Measurements from ENCODE around the gene TSHZ2.

The TSHZ2 gene

DNA sequence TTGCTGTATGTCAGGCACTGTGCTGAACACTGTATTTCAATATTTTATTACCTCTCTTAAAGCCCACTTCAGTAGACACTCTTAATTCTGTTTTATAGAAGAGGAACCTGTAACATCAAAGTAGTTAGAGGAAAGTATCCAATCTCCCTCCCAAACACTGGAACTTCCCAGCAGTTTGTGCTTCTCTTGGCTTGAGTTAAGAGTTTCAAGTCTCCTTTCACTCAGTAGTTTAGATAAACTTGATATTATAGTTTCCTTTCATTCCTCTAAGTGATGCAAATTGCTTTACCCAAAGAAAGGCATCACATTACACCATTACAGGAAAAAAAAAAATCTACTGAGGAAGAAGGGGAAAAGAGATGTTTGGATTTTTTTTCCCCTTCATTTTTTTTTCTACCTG lies 164.3 kb downstream of the TSHZ2 start:
- no peak for DNase-seq

DNA sequence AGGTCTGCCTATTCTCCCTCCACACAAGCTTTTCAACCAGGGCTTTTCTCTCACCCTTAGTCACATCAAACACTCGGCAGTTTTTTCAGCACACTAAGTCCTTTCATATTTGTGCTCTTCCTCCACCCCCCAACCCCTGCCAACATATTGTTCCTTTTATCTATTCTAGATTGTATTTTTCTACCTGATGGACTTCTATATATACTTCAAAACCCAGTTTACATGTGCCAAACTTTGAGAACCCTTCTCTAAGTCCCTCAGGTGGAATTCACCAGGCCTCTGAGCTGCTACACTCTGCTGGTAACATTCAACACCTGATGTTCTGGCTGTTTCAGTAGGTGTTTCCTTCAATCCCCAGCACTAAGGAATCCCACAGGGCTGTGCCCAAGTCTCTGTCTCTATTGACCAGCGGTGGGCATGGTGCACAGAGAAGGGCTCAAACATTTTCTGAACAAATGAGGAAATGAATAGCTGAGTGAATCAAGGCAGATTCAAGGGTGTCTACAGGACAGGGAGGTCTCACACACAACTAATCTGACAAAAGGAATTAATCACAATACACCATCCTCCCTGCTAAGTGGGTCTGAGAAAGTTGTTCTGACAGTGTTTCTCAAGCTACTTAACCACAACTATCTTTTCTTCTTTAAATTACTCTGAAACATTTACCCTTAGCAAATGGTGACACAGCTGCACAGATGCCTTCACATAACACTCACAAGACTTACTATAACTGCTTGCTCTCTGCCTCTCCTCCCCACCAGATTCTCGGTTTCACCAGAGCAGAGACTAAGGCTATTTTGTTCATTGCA lies 166.5 kb downstream of the TSHZ2 start:
- DNase-seq: no peak

DNA sequence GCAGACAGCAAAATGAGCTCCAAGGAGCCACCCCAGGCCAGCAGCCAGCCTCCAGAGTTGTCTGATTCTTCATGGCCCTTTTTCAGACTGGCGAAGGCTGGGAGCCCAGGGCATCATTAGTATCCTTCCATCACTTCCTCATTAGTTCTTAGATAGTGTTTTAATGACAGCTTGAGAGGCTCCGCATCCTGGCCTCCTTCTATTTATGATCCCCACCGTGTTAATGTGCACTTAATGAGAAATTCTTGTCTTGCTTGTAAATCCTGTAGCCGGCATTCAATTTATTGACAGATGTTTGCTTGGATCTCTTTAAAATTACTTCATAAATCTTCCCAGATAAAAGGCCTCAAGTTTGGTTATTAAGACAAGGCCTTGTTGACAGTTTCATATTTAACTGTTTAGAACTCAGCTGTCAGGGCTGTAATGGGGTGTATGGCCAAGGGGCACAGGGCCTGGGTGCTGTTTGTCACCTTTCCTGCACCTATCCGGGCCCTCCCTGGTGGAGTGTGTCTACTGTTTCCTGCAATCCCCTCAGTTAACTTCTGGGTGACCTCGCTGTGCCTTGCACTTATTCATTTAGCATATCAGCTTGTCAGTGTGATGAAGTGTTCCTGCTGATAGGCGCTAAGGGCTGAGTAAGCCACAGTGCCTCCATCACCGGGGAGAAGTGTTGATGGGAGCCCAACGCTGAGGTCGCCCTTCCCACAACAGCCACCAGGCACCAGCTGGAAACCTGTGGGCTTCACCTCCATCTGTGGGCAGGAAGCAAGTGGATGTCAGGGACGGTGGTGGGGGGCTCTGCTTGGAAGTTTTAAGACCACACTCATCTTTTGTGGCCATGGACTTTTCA lies 169.3 kb downstream of the TSHZ2 start:
- DNase-seq: no peak

DNA sequence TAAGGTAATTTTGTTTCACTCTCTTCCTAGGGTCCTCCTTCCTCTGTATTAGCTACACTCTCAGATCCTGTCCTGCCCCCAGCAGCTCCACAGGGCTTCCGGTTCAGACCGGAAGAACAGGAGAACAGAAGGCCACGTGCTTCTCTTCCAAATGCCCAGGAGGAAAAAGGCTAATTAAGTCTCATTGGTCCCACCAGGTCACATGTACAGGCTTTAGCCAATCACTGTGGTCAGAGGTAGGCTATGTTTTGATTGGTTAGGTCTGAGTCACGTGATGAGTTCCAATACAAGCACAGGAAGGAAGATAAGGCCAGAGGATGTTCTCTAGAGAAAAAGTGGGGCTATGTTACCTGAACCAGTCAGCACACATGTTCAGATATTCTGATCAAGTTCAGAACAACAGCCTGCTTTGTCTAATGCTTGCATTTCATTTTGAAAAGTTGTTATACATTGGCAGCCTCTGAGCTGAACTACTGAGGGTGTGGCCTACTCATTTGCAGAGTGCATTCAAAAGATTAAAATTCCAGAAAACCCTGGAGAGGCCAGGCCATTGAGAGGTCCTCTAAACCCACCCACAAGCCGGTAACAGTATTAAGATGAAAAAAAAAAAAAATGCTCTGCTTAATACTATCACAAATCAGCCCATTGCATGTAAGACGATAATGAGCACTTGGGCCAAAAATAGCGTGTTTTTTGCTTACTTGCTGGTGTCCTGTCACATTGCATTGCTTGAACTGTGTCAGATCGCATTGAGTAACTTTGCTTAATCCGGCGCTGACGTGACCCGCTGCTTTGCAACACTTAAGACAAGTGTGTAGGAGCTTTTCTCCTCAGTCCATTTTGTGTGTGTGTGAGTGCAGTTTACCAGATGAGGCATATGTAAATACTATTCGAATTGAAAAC lies 170.3 kb downstream of the TSHZ2 start:
- peak; percentile 36 for DNase-seq

DNA sequence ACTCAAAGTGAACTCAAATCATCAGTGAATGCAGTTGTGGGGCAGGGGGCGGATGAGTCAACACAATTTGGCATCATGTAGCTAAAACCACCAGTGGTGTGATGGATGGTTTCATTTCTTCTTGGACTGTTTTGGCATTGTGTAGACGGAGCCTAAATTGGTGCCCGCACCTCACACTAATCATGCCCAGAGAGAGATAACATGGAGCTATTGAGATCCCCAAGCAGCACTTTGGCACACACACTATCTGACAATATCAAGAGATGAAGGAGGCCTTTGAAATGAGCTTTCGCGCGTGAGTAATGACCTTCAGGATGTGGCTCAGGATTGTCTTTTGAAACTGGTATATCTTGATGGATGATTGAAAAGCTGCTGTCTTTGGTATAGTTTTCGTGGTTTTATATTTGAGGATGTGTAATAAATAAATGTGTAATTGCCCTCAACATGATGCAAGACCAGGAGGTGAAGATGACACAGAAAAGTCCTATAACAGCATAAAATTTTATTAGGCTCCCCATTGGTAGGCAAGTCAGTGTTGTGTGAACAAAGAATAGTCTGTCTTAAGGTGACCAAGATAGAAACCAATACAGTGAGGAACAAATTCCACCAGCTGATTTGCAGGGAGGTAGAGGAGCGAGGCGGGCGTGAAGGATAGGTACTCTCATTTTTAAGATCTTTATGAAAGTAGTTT lies 174.2 kb downstream of the TSHZ2 start:
- DNase-seq: no peak

DNA sequence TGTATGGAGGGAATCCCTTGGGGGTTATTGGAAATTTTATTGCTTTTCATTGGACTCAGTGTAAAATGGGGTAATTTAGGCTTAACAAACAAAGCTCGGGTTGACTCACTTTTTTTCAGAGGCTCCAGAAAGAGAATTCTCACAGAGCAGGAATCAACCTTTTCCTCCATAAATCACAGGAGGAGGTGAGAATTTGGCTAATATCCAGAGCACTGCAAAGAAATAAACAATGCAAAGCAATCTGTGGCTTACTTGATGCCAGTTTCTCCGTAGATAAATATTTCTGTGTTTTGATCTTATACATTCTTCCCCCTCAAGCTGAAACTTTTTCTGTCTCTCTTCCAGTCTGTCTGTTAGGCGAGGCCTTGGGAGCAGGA lies 176.6 kb downstream of the TSHZ2 start:
- no peak for DNase-seq

DNA sequence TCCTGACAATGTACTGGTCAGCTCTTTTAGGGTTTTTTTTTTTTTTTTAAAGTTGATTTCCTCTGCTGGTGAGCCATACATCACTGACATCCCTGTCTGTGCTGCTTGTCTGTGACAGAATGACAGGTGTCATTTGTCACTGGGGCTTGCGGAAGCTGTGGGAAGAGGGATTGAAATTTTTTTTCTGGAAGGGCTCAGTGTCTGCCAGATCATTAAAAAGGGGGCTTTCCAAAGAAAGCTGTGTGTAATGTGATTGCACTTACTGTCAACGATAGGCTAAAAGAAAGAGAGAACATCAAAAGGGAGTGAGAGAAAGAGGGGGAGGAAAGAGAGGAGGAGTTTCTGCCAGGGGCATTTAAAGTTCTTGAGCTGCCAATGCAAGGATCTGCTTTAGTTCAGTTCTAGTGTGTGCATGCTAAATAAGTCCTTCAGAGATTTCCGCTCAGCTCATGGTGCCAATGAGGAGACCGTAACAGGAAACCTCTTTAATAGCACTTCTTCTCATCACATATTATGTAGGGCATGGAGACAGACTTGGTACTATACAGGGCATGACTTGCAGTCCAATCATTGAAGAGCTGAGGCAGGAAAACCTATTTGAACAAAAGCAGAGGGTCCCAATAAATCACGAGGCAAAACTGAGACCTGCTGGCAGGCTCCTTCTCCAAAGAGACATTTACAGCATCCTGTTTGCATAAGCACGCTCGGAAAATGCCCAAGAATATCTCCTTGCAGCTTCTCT lies 177.2 kb downstream of the TSHZ2 start:
- DNase-seq: no peak

DNA sequence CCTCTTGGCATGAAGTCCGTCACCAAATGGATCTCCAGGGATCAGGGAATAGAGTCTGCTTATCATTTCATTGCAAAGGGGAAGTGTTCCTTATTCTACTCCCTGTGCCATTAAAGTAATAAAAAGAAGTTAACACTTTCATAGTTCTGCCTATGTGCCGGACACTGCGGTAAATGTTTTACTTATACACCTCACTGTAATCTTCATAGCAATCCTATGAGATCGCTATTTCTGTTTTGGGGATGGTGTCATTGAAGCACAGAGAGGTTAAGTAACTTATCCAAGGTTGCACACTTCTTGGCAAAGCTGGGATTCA lies 177.7 kb downstream of the TSHZ2 start:
- DNase-seq: no peak

DNA sequence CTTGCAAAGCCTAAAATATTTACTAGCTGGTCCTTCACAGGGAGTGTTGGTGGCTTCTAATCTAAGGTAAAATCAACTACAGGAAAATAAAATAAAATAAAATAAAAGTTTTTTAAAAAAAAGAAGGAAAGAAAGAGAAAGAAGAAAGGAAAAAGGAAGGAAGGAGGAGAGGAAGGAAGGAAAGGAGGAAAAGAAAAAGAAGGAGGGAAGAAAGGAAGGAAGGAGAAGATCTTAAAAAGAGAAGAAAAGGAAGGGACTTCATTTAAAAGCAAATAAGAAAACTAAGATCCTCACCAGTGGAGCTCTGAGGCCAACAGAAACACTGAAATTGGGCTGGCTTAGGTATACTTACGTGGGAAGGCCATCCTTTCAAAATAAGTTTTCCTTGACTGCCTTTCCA lies 178.4 kb downstream of the TSHZ2 start:
- no peak for DNase-seq

DNA sequence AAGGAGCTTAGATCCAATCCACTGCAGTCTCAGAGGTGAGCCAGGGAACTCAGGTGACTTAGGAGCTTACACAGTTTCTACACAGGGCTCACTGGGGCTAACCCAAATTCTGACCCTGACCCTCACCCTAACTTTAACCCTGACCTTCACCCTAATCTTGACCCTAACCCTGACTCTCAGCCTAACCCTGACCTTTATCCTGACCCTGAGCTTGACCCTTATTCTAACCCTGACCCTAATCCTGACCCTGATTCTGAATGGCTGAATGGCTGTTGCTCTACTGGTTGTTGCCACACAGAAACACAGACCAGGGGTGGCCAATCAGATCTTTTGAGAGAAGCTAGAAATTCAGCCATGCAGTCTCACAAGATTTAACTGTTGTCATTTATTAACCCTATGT lies 180.1 kb downstream of the TSHZ2 start:
- DNase-seq: no peak

DNA sequence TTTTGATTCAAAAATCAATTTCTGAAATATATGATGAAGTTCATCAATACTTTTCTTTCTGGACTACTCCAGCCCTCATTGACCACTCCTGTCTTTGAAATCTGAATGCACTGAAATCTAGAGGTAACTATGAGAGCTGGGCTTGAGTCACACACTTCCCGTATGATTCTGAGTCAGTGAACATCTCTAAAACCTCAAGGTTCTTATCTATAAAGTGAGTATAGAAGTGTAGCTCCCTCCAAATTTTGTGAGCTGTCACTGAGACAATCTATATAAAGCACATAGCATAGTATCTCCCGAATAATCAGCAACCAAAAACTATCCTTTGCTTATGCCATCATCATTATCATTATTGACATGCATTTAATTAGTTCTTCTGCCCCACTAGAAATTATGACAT lies 182.4 kb downstream of the TSHZ2 start:
- no peak for DNase-seq

DNA sequence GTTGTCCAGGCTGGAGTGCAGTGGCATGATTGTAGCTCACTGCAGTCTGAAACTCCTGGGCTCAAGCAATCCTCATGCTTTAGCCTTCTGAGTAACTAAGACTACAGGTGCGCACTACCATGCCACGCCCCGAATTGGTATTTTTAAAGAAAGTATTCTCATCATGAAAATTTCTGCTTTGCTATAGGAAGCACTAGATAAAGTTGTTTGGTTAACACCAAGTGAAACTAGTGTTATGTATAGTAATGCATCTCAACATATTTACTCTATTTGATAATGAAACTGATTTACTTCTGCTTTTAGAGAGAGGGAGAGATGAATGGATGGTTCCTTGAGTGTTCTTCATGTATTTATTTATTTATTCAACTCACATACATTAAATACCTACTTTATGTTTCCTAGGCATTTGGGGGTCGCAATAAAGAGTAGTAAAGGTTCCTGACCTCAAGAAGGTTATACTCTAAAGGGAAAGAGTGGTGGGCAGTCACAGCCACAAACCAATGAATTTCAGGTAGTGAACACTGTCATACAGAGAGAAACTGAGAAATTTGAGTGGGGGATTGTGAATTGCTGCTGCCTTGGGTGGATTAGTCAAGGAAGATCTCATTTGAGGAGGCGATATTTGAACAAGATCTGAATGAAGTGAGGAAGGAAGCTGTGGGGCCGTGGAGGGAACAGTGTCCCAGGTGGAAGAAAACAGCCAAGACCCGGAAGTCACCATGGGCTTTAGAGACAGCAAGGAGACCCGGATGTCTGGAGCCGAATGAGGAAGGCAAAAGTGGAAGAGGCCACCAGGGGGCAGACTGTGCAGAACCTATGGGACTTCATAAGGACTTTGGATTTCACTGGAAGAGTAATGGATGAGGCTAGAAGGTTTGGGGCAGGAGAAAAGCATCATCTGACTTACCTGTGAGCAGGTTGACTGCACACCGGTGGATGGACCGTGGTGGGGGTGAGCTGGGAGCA lies 185.6 kb downstream of the TSHZ2 start:
- no peak for DNase-seq

DNA sequence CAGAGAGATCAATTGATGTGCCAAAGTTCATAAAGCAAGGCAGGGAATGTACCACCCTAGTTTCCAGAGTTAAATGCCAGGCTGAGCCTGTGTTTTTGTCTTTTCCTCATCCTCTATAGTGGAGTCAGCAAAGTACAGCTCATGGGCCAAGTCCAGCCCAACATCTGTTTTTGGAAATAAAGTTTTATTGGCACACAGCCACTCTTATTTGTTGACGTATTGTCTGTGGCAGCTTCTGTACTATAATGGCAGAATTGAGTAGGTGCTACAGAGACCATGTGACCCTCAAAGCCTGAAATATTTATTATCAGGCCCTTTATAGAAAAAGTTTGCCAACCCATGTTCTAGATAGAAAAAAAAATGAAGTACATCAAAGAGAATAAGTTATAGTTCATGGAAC lies 187.0 kb downstream of the TSHZ2 start:
- no peak for DNase-seq

DNA sequence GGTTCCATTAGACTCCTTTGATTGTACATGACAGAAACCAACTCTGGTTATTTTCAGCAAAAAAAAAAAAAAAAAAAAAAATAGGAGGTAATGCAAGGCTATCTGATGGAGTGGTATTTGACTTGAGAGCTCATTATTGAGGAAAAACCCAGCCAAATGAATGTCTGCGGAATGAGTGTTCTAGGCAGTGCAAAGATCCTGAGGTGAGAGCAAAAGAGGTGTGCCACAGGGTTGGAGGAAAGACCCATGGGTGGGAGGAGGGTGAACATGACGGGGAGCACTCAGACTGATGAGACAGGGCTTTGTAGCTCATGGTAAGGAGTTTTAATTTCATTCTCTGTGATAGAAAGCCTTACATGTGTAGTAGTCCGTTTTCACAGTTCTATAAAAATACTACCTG lies 188.9 kb downstream of the TSHZ2 start:
- DNase-seq: no peak

DNA sequence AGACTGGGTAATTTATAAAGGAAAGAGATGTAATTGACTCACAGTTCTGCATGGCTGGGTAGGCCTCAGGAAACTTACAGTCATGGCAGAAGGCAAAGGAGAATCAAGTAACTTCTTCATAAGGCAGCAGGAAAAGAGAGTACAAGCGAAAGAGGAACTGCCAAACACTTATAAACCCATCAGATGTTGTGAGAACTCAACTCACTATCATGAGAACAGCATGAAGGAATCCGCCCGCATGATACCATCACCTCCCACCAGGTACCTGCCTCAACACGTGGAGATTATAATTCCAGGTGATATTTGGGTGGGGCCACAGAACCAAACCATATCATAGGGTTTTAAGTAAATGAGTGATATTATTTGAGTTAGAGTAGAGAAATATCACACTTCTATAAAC lies 189.3 kb downstream of the TSHZ2 start:
- no peak for DNase-seq

DNA sequence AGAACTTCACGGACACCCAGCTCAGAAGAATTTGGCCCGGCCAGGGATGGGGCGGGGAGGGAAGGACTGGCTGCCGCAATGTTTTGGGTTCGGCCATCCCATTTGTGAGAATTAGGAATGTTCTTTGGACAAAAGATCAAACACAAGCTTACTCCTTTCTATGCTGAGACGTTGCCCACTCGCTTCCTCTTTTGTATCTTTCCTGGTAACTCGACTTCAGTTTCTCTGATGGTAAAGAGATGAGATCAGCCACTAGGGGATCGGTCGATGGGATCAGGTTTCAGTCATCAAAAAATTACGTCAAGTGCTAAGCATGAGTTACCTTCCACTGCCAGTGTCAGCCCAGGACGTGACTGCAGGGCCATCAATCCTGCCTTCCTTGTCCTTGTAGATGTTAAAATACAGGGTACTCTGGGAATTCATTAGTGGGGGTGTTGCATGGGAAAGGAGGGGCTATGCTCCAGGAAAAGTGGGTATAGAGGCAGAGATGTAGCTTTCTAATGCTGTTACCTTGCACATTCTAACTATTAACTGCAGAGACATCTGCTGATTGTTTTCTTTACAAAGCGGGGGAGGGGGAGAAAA lies 190.2 kb downstream of the TSHZ2 start:
- DNase-seq: no peak

DNA sequence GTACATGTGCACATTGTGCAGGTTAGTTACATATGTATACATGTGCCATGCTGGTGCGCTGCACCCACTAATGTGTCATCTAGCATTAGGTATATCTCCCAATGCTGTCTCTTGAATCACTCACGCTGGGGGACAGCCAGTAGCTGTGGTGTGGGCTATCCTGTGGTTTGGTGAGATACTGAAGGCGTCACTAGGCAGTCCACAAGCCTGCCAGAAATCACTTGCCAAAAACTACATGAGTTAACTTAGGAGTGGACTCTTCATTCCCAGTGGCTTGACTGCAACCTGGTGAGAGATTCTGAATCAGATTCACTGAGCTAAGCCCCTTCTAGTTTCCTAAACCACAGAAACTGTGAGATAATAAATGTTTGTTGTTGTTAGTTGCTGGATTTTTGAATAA lies 191.3 kb downstream of the TSHZ2 start:
- no peak for DNase-seq

DNA sequence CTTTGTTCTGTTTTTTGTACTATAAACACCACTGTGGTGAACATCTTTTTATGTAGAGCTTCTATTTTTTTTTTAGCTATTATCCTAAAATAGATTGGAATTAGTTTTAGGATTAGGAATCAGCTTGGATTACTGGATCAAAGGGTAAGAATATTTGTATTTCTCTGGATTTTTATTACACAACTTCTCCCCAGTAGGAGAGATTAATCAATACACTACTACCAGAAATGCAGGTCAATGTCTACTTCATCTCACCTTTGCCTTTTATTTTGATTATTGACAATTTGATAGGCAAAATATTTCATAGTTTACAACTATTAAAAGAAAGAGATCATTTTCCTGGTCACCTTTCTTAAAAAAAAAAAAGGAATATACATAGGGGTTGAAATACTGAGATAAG lies 191.9 kb downstream of the TSHZ2 start:
- DNase-seq: no peak

DNA sequence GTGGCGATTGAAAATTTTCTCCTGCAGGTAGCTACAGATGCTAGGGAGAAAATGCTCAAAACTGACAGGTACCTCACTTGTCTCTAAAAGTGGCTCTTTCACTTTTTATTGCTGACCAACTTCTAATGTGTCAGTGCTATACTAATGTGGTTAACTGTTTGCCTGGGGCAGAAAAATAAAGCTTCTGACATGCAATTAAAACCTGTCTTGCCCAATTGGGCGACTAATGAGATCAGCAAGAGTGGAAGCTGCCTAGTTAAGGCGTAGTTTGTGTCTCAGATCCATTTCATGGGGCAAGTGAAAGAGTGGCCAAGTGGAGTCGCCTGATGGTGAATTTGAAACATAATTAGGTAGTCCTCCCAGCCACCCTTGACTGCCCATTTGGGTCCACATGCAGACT lies 193.3 kb downstream of the TSHZ2 start:
- no peak for DNase-seq

DNA sequence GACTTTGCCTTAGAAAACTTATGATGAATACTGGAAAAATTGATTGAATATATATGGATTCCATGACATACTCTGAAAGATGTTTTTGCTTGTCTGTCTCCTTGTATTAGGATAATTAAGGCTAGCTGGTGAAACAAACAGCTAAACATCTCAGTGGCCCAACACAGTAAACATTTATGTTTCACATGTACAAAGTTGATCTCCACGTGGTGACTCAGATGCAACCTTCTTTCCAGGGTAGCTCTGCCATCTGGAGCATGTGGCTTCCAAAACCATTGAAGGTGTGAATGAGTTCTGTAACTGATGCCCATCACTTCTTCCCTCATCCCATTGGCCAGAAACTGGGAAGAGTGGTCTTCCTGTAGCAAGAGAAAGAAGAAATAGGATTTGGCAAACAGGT lies 196.3 kb downstream of the TSHZ2 start:
- no peak for DNase-seq

DNA sequence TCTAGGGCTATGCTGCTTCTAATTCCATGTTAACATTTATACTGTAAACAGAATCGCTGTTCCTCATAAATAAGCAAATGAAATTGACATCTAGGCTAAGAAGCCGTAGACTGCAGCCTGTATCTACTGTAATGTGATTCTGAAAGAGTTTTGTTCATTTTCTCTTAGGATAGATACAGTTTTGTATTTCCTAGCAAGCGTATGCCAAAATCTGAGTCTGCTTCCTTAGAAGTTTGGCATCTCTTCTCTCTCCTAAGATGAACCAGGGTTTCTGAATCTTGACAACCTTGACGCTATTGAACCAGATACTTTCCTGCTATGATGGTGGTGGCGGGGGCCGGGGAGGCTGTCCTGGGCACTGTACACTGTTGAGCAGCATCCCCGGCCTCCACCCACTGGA lies 198.0 kb downstream of the TSHZ2 start:
- no peak for DNase-seq

All from retina (tissue), 1 donor.